NCI-H2107 treated with DMSO at 0.1 percent for 48 hours (cell line): Measurements from ENCODE around the gene KCNA1.

Source experiments
- DNase-seq: peaks from one replicate; lab custom pipeline; 2025; ENCODE audit not compliant: unreplicated experiment; lab: John Stamatoyannopoulos, UW

The KCNA1 gene

GRCh38 chr12:4958697-4959375 is 49.1 kb downstream of the KCNA1 start:
- no peak for DNase-seq

DNA sequence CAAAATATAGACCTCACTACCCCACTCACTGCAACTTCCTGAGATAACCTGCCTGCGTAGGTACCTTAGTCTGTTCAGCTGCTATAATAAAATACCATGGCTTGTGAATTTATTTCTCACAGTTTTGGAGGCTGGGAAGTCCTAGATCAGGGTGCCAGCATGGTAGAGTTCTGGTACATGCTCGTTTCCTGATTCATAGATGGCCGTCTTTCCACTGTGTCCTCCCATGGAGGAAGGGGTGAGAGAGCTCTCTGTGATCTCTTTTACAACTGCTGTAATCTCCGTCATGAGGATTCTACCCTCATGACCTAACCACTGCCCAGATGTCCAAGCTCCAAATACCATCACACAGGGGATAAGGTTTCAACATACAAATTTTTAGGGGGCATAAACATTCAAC is 49.7 kb downstream of the KCNA1 start:
- no peak for DNase-seq

GRCh38 chr12:4960030-4960429 is 50.3 kb downstream of the KCNA1 start:
- peak; percentile 44 for DNase-seq

DNA sequence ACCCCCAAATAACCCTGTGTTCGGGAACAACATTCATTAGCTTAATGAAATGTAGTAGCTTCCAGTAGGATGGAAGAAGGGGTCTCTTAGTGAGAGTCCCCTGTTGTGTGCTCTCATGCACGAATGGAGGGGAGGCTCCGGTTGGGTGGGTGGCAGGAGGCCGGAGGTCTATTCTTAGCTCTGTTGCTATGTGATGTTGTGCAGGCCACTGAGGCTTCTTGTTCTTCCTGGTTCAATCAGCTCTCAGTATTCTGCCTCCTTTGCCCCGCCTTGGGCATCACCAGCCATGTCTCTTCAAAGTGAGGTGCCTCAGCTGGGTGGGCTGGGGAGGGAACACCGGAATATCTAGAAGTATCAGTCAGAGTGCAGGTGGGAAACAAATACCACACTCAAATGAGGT is 50.8 kb downstream of the KCNA1 start:
- no peak for DNase-seq

- no peak for DNase-seq
Observed at GRCh38 chr12:4961311-4961710, 51.6 kb downstream of the KCNA1 start.

GRCh38 chr12:4962539-4963486 is 53.1 kb downstream of the KCNA1 start:
- DNase-seq, result peak; percentile 31
